Thyroid gland (tissue), 4 donors: ENCODE data around the gene SRGAP1. TPM values are rescaled to one million over a fixed set of nuclear protein-coding genes. Genes with fewer than 3 reads are reported as not detected.
A peak's percentile ranks its signal among the peaks of the same experiment; 100 is the strongest.

Source experiments
- DNase-seq, 2 donors: peaks; one replicate each; pipeline ENCODE4 v3.0.0-alpha.2; 2019
- H3K27ac ChIP-seq, 3 donors: fragments of 200-600 bp; sonication (generic); 1 replicate in 2 of 3; 2 replicates in 1 of 3; pipeline ENCODE4 v1.5.1; 2016 to 2019; ENCODE audit warnings: mild to moderate bottlenecking in 1 of 3, moderate library complexity in 1 of 3
- H3K27me3 ChIP-seq: fragments of 200-600 bp; sonication (generic); one replicate; pipeline ENCODE4 v1.5.1; 2019
- H3K36me3 ChIP-seq, 2 donors: fragments of 200-600 bp; sonication (generic); one replicate each; pipeline ENCODE4 v1.5.1; 2016 to 2019
- H3K4me1 ChIP-seq, 2 donors: fragments of 200-600 bp; sonication (generic); one replicate each; pipeline ENCODE4 v1.5.1; 2017 to 2019
- H3K4me3 ChIP-seq, 3 donors: fragments of 200-600 bp; sonication (generic); replicated peaks in 1 of 3; 1 replicate in 2 of 3; 2 replicates in 1 of 3; pipeline ENCODE4 v1.5.1; 2016; ENCODE audit warnings: mild to moderate bottlenecking in 1 of 3
- H3K9me3 ChIP-seq: fragments of 200-600 bp; sonication (generic); one replicate; pipeline ENCODE4 v1.5.1; 2017
- POLR2A ChIP-seq, 2 donors: fragments of 450-650 bp; IDR thresholded peaks; one replicate each; pipeline ENCODE4 v1.6.1; 2017; ENCODE audit warnings: antibody characterized with exemption in 2 of 2, mild to moderate bottlenecking in 2 of 2, moderate library complexity in 1 of 2
- WGBS, 2 donors: methylation state at CpG; one replicate each; pipeline ENCODE4 v1.1.5; 2017; 5-methylcytosine and 5-hydroxymethylcytosine counted together
- intact Hi-C: fragments of 100-400 bp; cut with DNase I; formaldehyde crosslinking; loops from one replicate; pipeline ENCODE4 v1.15.1; 2023
- total RNA-seq, 4 donors: library from RNA; depleted of rRNA; stranded (reverse); fragments of >200 nt; gene quantifications; one replicate each; pipeline ENCODE4 v1.2.3, GENCODE V29; 2016
- TF ChIP-seq, protein P1 (sequence below), 6 experiments: fragments of 200-600 bp in 3 of 6; fragments of 450-650 bp in 3 of 6; sonication (generic) in 3 of 6; IDR thresholded peaks; one replicate each; pipeline ENCODE4 v1.5.1; 2016 to 2019; ENCODE audit warnings: antibody characterized with exemption in 6 of 6, mild to moderate bottlenecking in 2 of 6, inconsistent platforms in 1 of 6, moderate library complexity in 1 of 6

Gene SRGAP1
- total RNA-seq, 4 donors from 2014 or later, result 14.1 to 26.3 (median 20.9) TPM

DNA sequence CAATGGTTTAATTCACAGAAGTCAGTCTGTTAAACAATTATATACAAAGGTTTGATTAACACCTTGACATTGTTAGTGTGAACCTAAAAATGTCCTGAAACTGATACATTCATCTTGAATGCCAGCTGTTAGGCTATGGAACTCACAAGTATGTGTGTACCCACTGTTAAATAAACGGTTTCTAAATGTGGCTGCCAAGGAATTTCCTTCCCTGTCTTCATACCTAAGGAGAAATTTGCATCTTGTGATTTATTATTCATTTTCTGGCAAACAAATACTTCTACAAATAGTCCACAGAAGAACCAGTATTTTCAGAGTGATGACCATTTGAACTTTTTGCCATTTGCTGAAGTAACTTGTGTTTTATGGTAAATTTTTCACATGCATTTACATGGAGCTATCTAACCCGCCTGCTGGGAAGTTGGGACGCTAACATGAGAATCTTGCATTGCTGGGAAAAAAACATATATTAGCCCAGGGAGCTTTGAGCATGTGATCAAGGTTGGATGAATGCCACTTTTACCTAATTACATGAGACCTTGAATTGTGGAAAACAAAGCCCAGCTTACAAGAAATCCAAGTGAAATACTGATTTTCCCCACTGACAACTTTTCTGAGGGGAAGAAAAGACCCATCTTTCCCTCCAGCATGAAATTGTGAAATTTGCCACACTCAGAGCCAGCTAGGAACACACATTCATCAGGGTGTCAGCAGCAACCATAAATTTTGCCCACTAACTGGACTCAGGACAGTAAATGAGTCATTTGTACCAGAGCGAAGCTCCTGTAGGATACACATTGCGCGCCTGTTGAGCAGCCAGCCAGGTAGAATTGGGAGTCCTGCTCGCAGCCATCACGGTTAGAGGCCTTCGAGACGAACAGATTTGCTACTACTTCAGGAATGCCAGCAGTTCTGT lies 259.6 kb downstream of the SRGAP1 start:
- H3K9me3 ChIP-seq, result no peaks in the 10 kb centered on the region
- intact Hi-C loops, result no loop called here
- H3K4me3 ChIP-seq, result no peak overlapping the region
- DNase-seq, result peak; percentile 88 to 91
- no peaks in the 10 kb centered on the region for H3K27me3 ChIP-seq
- peaks cover 18 to 49% of the 10 kb centered on the region in 2 donors for H3K4me1 ChIP-seq
- H3K27ac ChIP-seq, result peak overlapping the region; percentile 52 to 76 (median 63)
- TF ChIP-seq, protein P1, sequence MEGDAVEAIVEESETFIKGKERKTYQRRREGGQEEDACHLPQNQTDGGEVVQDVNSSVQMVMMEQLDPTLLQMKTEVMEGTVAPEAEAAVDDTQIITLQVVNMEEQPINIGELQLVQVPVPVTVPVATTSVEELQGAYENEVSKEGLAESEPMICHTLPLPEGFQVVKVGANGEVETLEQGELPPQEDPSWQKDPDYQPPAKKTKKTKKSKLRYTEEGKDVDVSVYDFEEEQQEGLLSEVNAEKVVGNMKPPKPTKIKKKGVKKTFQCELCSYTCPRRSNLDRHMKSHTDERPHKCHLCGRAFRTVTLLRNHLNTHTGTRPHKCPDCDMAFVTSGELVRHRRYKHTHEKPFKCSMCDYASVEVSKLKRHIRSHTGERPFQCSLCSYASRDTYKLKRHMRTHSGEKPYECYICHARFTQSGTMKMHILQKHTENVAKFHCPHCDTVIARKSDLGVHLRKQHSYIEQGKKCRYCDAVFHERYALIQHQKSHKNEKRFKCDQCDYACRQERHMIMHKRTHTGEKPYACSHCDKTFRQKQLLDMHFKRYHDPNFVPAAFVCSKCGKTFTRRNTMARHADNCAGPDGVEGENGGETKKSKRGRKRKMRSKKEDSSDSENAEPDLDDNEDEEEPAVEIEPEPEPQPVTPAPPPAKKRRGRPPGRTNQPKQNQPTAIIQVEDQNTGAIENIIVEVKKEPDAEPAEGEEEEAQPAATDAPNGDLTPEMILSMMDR (IDR thresholded peaks at IDR 0.05), result no peak
- 47 to 61% methylated on average over 10 of the region's 10 CpGs for WGBS, 2 donors
- H3K36me3 ChIP-seq, result no peaks in the 10 kb centered on the region

DNA sequence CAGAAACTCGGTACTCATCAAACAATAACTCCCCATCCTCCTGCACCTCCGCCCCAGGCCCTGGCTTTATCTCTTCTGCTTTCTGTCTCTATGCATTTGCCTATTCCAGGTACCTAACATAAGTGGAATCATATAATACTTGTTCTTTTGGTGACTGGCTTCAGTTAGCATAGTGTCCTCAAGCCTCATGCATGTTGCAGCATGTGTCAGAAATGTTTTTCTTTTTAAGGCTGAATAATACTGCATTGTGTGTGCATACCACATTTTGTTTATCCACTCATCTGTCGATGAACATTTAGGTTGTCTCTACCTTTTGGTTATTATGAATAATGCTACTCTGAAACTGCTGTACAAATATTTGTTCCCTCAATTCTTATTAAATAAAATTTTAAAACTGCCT lies 260.5 kb downstream of the SRGAP1 start:
- intact Hi-C loops, result no loop called here
- no peak for DNase-seq
- TF ChIP-seq, protein P1 (IDR thresholded peaks at IDR 0.05), result no peak
- TF ChIP-seq POLR2A (IDR thresholded peaks at IDR 0.05), result no peak
- Histone ChIP-seq H3K27me3 (no peaks in the 10 kb centered on the region), H3K36me3 (no peaks in the 10 kb centered on the region), H3K4me1 (peaks cover 18 to 39% of the 10 kb centered on the region in 2 donors), H3K4me3 (no peak overlapping the region), H3K27ac (peak overlapping the region; percentile 47 to 76 (median 63)), H3K9me3 (no peaks in the 10 kb centered on the region)
- 90 to 93% methylated on average over 3 of the region's 3 CpGs for WGBS, 2 donors

DNA sequence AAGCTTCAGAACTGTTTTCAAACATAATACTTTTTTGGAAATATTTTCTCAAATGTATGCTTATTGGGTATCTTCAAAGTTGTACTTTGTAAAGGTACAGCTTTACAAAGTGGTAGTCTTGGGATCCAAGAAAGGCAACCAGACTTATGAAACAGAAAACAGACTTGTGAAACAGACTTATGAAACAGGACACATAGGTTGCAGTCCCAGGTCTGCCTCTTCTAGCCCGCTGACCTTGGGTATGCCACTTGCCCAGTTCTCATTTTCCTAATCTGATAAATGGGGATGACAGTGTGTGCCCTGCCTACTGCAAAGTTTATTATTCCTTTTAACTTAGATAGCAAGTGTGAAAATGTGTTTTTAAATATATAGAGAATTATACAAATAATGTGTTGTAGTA lies 263.3 kb downstream of the SRGAP1 start:
- 90 to 100% methylated on average over 1 of the region's 1 CpG for WGBS, 2 donors
- H3K27ac ChIP-seq, result no peak overlapping the region
- peaks cover 18 to 19% of the 10 kb centered on the region in 2 donors for H3K4me1 ChIP-seq
- no peaks in the 10 kb centered on the region for H3K27me3 ChIP-seq
- no peak overlapping the region for H3K4me3 ChIP-seq
- no peaks in the 10 kb centered on the region for H3K9me3 ChIP-seq
- TF ChIP-seq, protein P1 (IDR thresholded peaks at IDR 0.05), result no peak
- TF ChIP-seq POLR2A (IDR thresholded peaks at IDR 0.05), result no peak
- intact Hi-C loops, result no loop called here
- no peaks in the 10 kb centered on the region for H3K36me3 ChIP-seq
- DNase-seq, result no peak

DNA sequence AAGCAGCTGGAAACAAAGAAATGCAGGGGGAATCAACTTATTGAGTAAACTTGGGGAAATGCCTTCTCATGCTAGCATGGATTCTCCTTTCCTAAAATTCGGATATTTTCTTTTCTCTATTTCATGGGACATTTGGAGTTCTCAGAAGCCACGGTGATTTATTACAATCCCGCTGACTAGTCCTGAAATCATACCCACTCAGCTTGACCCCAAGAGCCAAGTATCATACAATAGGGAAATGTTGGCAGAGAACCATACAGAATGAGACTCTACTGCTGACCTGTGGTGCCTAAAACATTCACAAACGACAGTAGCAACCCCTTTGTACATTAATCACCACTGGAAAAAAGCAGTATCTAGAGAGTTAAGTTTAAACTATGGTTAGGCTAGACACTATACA lies 265.2 kb downstream of the SRGAP1 start:
- 88 to 89% methylated on average over 4 of the region's 4 CpGs for WGBS, 2 donors
- no peak for DNase-seq
- H3K27ac ChIP-seq, result no peak overlapping the region
- H3K27me3 ChIP-seq, result no peaks in the 10 kb centered on the region
- TF ChIP-seq POLR2A (IDR thresholded peaks at IDR 0.05), result no peak
- TF ChIP-seq, protein P1 (IDR thresholded peaks at IDR 0.05), result no peak
- no peaks in the 10 kb centered on the region for H3K9me3 ChIP-seq
- intact Hi-C loops, result no loop called here
- no peak overlapping the region for H3K4me3 ChIP-seq
- no peaks in the 10 kb centered on the region for H3K36me3 ChIP-seq
- H3K4me1 ChIP-seq, result peaks cover 5 to 8% of the 10 kb centered on the region in 2 donors

DNA sequence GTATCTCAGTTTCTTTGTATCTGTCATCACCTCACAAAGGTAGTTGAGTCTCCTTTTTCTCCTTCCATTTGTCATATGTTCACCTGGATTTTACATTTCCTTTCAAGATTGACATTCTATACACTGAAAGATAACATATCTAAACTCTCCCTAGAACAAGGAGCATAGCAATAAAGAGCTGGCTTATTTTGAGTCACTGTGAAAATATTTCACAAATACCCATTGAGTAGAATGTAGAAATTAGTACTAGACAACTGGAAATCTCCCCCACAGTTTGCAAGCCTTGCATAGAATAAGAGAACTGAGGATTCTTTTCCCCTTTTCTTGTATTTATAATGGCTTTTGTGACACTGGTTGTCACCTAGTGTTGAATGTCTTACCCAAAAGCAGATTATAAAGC lies 266.4 kb downstream of the SRGAP1 start:
- Histone ChIP-seq H3K27me3 (no peaks in the 10 kb centered on the region), H3K36me3 (no peaks in the 10 kb centered on the region), H3K27ac (no peak overlapping the region), H3K9me3 (no peaks in the 10 kb centered on the region), H3K4me1 (no peaks in the 10 kb centered on the region), H3K4me3 (no peak overlapping the region)
- no peak for TF ChIP-seq POLR2A (IDR thresholded peaks at IDR 0.05)
- TF ChIP-seq, protein P1 (IDR thresholded peaks at IDR 0.05), result no peak
- intact Hi-C loops, result no loop called here
- DNase-seq, result no peak
